ENCODE measurements around the gene GRK1.
"Not testable (repeated sequence)": the region's sequence is repeated elsewhere in the genome, so short reads cannot be mapped to it uniquely, and the experiment has no call there.

The GRK1 gene

DNA sequence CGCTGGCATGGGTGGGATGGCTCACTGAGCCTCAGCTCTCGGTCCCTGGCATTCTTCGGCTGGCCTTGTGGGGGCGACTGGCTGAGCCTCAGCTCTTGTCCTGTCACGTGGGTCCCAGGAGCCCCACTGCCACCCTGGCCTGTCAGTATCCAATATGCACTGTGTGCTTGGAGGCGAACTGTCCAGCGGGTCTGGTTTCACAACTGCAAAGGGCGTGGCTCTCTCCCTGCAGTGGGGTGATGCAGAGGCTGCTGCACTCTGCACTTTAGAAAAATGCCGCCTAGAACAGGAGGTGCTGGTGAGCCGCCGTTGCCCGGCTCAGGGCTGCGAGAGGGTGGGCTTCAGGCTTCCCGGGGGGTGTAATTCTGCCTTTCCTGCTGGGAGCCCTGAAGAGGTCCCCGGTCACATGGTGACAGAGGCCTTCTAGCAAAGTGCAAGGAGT, 75.0 kb downstream of the GRK1 start:
- in situ Hi-C loops (cut with MboI; ENCODE audit: low sequenced_read_pairs): no loop called here

DNA sequence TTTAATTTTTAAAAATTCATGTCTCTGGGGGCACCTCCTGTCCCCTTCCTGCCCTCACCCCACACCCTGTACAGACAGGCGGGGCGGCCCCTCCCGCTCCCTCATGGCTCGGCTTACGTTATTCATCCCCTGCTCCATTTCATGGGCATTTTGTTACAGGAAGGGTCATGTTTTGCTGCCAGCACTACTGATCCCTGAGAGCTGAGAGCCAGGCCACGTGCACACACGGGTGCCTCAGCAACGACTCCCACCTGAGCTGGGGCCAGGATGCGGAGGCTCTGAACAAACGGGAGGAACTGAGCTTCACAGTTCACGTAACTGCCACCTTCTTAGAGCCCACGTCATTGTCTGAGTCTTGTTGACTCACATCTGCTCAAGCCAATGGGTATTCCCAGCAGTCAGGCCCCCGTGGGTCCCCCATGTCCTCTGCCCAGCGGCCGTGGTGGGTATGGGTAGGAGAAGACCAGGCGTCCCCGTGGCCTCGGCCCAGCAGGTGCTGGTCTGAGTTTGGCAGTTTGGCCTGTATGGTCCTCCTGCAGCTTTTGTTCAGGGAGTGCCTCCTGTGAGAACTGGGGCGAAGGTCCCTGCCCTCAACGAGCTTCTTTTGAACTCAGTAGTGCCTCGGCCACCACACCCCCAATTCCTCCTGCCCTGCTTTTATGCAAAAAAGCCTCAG, 75.6 kb downstream of the GRK1 start:
- in situ Hi-C loops (cut with MboI; ENCODE audit: low sequenced_read_pairs): no loop called here

DNA sequence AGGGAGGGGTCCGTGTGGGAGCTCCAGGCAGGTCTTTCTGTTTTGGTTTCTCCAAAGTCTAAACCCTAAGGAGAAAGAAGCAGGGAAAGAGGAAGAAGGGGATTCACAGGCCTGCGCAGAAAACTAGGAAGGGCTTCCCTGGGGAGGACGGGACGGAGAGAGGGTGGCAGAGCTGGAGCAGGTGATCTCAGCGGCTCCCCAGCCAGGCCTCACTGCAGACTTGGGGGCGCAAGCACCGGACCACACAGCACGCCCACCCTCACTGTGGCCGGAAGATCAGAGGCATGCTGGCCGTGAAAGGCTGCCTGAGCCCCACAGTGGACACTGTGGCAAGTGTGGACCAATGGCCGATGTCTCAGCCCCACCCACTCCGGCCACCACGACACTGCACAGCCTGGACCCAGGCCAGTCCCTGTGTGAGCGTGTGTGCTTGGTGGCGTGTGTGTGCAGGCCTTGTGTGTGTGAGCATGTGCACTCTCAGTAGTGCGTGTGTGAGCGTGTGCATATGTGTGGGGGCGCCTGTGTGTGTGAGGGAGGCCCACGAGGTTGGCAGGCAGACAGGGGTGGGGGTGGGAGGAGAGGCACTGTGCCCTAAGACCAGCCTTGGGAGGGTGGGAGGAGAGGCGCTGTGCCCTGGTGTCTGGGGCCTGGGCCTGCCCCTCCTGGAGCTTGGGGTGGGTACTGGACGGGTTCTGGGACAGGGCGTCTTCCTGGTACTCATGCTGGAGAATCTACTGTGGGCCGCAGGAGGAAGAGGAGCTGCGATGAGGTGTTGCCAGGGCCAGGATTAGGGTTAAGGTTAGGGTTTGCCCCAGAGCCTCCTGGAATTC, 76.6 kb downstream of the GRK1 start:
- in situ Hi-C loops (cut with MboI; ENCODE audit: low sequenced_read_pairs): no loop called here

DNA sequence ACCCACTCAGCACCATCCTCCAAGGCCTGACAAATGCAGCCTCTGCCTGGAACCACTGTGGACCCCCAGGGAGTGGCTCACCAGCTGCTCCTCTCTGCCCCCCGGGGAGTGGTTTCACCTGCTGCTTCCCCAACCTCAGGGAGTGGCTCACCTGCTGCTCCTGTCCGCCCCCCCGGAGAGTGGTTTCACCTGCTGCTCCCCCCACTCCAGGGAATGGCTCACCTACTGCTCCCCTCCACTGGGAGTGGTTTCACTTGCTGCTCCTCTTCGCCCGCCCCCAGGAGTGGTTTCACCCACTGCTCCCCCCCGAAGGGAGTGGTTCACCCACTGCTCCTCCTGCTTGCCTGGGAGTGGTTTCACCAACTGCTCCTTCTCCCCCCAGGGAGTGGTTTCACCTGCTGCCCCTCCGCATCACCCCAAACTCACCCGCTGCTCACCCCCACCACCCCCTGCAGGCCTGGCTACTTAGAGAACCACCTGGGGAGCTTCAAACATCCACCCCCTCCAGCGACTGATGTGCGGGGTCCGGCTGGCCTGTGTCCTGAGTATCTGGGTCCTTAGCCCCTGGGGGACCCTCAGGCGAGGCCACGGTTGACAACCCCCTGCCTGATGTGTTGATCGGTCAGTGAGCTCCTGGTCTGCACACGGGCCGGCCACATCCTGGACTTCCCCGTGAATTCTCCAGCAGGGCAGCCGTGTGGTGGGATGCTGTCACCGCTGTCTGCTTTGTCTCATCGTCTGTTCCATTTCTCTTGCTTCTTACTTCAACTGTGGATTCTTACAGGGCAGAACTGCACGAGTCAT, 77.4 kb downstream of the GRK1 start:
- in situ Hi-C loops (cut with MboI; ENCODE audit: low sequenced_read_pairs): no loop called here

DNA sequence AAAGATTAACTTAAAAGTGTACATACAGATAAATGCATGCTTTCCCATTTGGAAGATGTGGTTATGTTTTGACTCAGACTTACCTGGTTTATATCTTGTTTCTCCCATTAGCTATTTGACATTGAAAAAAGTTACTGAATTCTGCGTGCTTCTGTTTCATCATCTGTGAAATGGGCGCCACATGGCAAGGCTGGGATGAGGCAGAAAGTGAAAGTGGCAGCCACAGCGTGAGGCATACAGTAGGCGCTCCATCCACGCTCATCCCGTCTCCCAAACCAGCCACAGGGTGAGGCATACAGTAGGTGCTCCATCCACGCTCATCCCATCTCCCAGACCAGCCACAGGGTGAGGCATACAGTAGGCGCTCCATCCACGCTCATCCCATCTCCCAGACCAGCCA, 78.0 kb downstream of the GRK1 start:
- in situ Hi-C loops (cut with MboI; ENCODE audit: low sequenced_read_pairs): no loop called here

DNA sequence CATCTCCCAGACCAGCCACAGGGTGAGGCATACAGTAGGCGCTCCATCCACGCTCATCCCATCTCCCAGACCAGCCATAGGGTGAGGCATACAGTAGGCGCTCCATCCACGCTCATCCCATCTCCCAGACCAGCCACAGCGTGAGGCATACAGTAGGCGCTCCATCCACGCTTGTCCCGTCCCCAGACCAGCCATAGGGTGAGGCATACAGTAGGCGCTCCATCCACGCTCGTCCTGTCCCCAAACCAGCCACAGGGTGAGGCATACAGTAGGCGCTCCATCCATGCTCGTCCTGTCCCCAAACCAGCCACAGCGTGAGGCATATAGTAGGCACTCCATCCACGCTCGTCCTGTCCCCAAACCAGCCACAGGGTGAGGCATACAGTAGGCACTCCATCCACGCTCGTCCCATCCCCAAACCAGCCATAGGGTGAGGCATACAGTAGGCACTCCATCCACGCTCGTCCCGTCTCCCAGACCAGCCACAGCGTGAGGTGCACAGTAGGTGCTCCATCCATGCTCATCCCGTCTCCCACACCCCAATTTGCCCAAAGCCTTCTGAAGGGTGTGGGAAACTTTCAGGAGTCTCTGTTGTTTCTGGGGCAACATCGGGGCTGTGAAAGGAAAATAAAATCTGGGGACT, 78.6 kb downstream of the GRK1 start:
- in situ Hi-C loops (cut with MboI; ENCODE audit: low sequenced_read_pairs): not testable (repeated sequence)

DNA sequence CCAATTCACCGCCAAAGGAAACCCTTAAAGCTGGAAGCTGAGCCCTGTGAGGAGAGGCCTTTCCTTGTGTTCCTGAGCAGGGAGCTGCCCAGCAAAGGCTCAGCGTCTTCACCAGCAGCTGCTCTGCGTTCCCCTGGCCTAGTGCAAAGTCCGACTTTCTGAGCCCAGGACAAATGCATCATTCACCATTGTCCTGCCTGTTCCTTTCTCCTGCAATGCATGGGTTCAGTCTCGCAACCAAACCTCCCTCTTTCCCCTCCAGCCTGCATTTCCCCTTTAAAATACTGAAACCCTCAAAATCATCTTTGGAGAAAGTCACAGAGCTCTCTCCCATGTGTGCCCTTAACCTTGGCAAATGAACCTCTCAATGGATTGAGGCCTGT, 79.1 kb downstream of the GRK1 start:
- in situ Hi-C loops (cut with MboI; ENCODE audit: low sequenced_read_pairs): no loop called here

DNA sequence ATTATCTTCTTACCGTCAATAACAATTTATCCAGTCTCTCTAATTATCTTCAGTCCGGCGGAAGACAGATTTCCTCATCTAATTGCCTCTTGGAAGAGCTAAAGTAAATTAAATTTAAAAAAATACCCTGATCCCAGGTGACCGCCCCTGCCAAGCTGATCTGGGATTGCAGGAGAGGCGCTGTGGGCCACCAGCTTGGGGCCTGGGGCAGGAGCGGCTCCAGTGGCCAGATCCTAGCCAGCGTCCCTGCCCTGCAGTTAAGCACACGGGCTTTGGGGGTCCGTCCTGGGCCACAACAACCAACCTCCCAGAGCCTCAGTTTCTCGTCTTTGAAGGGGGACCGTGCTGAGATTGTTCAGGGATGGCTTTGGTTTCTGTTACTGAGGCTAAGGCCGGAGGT, 79.7 kb downstream of the GRK1 start:
- in situ Hi-C loops (cut with MboI; ENCODE audit: low sequenced_read_pairs): no loop called here

DNA sequence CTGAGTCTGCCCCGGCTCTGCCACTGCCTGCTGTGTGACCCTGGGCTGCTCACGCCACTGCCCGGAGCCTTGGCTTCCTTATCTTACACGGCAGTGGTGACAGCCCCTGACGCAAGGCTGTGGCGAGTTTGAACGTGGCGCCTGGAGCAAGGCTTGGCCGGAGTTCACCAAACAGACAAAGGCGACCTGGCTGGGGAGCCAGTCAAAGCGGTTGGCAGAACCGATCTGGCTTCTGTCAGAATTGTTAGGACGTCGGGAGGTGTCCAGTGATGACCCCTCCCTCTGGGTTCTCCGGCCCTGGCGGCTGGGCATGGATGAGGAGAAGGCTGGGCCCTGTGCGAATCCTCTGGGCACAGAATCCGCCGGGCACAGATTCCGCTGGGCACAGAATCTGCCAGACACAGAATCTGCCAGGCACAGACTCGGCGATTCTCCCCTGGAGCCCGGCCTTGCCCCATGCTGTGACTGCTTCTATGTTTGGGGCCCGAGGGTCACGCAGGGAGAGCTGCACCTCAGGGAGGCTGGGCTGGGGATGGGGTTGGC, 80.3 kb downstream of the GRK1 start:
- in situ Hi-C loops (cut with MboI; ENCODE audit: low sequenced_read_pairs): no loop called here

DNA sequence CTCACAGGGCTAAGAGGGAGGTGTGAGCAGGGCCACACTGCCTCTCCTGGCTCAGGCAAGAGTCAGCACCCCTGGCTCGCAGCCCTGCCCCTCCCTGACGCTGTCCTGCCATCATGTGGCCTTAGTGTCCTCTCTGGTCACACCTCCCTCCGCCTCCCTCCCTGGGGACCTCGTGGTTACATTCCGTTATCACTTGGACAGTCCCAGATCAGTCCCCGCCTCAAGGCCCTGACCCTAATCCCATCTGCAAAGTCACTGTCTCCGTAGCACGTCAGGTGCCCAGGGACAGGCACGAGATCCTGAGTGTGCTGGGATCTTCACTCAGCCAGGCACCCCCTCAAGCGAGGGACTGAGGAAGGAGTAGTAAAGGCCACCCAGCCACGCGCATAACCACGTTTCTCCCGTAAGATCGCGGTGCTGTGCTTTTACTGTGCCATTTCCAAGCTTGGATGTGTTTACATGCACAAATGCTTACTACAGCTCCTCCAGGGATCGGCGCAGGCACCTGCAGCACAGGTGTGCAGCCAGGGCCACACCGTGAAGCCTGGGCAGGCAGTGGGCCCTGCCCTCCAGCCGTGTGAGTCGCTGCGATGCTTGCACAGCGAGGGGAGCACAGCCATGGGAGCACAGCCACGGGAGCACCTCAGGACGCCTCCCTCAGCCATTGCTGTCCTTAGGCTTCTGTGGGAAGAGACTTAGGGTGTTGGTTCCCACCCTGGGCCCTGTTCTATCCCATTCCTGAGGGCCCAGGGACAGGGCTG, 81.3 kb downstream of the GRK1 start:
- in situ Hi-C loops (cut with MboI; ENCODE audit: low sequenced_read_pairs): no loop called here

DNA sequence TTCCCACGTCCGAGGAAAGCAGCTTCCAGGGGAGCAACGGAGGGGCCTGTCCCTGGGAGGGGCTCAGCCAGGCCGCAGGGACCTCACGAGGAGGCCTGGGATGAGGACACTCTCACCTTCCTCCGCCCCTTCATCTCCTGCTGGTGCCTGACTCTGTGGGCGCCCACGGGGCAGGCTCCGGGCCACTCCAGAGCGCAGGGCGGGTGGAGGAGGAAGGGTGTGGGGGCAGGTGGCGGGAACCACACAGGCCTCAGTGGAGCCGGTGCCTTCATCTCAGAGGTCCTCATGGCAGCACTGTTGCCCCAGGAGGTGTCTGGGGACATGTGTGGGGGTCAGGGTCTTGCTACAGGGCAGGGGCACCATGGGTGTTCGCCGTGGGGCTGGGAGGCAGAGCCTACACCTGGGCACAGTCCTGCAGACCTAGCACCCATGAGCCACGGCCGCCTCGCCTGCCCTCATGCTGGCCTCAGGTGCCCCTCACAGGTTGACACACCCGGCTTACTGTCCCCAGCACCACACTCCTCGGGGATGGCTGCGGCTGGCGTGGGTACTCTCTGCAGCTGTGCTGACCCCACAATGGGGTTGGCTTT, 81.9 kb downstream of the GRK1 start:
- in situ Hi-C loops (cut with MboI; ENCODE audit: low sequenced_read_pairs): no loop called here

DNA sequence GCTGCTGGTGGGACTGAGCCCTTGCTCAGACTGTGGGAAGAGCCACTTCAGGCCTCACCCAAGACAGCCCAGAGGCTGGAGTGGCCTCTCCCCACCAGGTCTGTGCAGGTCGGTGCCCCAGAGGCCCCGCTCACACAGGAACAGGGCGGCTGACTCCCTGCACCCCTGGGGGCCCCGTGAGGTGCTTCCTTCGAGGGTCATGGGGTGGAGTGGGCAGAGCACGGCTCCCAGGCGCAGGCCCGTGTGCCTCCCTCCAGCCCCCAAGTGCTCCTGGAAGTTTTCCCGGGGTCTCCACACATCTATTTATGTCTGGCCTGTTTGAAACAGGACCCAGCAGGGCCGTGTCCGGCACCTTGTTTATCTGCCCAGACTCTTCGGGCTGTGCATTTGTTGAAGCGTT, 82.5 kb downstream of the GRK1 start:
- in situ Hi-C loops (cut with MboI; ENCODE audit: low sequenced_read_pairs): no loop called here

DNA sequence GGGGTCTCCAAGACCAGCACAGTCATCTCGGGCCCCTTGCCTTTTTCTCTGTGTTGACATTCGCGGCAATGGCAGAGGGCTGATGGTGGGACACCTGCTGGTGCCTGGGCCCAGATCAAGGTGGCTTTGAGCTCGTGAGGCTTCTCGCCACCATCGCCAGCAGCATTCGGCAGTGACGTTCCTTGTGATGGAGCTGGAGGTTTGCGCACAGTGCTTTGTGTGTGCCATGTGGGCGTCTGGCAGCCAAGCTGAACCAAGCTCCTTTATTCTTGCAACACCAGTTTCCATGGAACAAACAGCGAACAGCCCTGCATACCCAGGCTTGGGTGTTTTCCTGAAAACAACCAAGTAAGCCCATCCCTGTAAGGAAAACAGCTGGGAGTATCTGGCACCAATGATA, 82.9 kb downstream of the GRK1 start:
- in situ Hi-C loops (cut with MboI; ENCODE audit: low sequenced_read_pairs): no loop called here

DNA sequence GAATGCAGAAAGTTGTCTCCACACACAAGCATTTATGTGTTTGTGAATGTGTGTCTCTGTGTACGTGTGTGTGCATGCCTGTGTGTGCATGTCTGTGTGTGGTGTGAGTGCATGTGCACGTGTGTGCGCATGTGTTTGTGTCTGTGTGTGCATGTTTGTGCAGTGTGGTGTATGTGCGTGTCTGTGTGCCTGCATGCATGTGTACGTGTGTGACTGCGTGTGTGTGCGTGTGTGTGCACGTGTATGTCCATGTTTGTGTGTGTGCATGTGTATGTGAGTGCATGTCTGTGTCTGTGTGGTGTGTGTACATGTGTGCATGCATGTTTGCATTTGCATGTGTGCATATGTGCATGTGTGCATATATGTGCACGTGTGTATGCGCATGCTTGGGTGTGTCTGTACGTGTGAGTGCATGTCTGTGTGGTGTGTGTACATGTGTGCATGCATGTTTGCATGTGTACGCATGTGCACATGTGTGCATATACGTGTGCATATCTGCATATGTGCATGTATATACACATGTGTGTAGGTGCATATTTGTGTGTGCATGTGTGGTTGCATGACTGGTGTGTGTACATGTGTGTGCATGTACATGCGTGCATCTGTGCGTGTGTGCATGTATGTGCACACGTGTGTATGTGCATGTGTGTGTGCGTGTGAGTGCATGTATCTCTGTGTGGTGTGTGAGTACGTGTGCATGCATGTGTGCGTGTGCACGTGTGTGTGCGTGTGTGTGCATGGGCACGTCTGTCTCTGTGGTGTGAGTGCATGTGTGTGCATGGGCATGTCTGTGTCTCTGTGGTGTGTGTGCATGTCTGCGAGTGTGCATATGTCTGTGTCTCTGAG, 83.8 kb downstream of the GRK1 start:
- in situ Hi-C loops (cut with MboI; ENCODE audit: low sequenced_read_pairs): no loop called here

DNA sequence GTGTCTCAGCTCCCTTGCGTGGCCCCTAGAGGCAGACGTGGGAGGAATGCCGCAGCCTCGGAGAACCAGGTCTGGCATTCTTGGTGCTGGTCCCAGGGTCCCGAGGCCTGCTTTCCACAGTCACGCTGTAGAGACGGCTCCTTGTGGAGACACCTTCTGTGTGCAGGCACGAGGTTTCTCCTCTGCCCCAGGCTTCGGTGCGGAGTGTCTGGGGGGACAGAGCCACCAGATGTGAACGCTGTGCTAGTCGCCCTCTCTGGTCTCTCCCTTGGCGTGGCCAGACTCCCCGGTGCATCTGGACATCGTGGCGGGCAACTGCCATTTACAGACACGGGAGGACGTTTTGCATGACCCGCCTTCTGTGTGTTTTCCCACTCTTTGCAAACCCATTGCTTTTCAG, 84.5 kb downstream of the GRK1 start:
- in situ Hi-C loops (cut with MboI; ENCODE audit: low sequenced_read_pairs): no loop called here

DNA sequence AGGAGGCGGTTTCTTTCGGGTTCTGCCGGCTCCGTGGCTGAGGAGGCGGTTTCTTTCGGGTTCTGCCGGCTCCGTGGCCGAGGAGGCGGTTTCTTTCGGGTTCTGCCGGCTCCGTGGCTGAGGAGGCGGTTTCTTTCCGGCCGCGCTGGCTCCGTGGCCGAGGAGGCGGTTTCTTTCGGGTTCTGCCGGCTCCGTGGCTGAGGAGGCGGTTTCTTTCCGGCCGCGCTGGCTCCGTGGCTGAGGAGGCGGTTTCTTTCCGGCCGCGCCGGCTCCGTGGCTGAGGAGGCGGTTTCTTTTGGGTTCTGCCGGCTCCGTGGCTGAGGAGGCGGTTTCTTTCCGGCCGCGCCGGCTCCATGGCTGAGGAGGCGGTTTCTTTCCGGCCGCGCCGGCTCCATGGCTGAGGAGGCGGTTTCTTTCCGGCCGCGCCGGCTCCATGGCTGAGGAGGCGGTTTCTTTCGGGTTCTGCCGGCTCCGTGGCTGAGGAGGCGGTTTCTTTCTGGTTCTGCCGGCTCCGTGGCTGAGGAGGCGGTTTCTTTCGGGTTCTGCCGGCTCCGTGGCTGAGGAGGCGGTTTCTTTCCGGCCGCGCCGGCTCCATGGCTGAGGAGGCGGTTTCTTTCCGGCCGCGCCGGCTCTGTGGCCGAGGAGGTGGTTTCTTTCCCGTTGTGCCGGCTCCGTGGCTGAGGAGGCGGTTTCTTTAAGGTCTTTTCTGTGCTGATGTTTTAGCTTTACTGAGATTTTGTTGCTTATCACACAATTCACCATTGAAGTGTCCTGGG, 85.4 kb downstream of the GRK1 start:
- in situ Hi-C loops (cut with MboI; ENCODE audit: low sequenced_read_pairs): not testable (repeated sequence)

DNA sequence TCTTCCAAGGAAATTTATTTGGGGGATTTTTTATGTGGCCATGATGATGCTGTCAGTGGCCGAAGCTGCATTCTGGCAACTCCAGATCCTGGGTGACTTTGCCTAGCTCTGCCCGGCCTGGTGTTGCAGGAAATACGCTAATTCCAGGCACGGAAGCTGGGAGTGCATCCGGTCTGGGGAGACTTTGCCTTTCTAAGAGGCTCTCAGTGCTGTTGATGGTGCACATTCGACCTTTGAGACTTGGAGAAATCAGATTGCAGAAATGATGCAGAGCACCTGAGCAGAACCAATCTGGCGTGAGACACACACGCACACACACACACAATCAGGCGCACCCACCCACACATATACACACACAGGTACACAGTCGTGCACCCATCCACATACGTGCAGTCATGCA, 86.2 kb downstream of the GRK1 start:
- in situ Hi-C loops (cut with MboI; ENCODE audit: low sequenced_read_pairs): no loop called here

DNA sequence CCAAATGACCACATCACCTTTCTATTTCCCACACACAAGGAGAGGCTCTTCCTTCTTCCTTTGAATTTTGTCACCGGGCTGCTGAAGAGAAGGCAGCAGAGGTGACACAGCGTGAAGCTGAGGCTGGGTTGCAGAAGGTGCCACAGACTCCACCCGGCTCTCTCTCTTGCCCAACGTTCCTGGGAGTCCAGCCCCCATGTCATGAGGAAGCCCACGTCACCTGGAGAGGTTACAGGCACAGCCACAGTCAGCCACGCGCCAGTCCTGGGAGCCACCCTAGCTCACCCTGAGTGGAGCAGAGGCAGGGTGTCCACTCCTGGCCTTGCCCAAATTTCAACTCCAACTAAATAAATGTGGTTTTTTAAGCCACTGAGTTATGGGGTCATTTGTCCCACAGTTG, 87.2 kb downstream of the GRK1 start:
- in situ Hi-C loops (cut with MboI; ENCODE audit: low sequenced_read_pairs): no loop called here
